Epithelial cell of esophagus (primary cell): Measurements from ENCODE around the gene MYORG.
"Not testable (repeated sequence)": the region's sequence is repeated elsewhere in the genome, so short reads cannot be mapped to it uniquely, and the experiment has no call there.

Experiments used
- DNase-seq: peaks from one replicate; pipeline ENCODE4 v3.0.0; 2010; ENCODE audit warnings: low read depth
- H3K4me3 ChIP-seq: 2 replicates; pipeline ENCODE4 v1.5.1; 2011; ENCODE audit warnings: mild to moderate bottlenecking, low read length, control low read depth
- CTCF ChIP-seq: IDR thresholded peaks from 2 replicates; pipeline ENCODE4 v1.5.1; 2011; ENCODE audit warnings: low read depth, mild to moderate bottlenecking, low read length, control low read depth, inconsistent platforms; ENCODE audit not compliant: insufficient read depth; ENCODE audit errors: missing control alignments

MYORG gene

GRCh38 chr9:34369636-34370035, 7.1 kb downstream of the MYORG start:
- DNase-seq = no peak
- TF ChIP-seq CTCF = no peak
- H3K4me3 ChIP-seq = no peak overlapping the region

DNA sequence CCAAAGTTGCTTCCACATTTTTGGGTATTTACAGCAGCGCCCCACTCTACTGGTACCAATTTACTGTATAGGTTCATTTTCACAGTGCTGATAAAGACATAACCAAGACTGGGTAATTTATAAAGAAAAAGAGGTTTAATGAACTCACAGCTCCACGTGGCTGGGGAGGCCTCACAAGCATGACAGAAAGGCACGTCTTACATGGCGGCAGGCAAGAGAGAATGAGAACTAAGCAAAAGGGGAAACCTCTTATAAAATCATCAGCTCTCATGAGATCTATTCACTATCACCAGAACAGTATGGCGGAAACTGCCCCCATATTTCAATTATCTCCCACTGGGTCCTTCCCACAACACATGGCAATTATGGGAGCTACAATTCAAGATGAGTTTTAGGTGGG, 7.9 kb downstream of the MYORG start:
- H3K4me3 ChIP-seq = not testable (repeated sequence)

GRCh38 chr9:34367751-34368410, 8.8 kb downstream of the MYORG start:
- DNase-seq, H3K4me3 ChIP-seq: not testable (repeated sequence)

More for the DNA sequence above, 7.9 kb downstream of the MYORG start:
- DNase-seq = not testable (repeated sequence)

- no peak for DNase-seq
- no peak overlapping the region for H3K4me3 ChIP-seq
- no peak for TF ChIP-seq CTCF
Measured at GRCh38 chr9:34366365-34366764, 10.3 kb downstream of the MYORG start.

GRCh38 chr9:34365282-34365681, 11.4 kb downstream of the MYORG start:
- no peak for TF ChIP-seq CTCF
- H3K4me3 ChIP-seq = no peak overlapping the region
- DNase-seq = no peak

- TF ChIP-seq CTCF = no peak
- H3K4me3 ChIP-seq = no peak overlapping the region
- DNase-seq = no peak
Measured at GRCh38 chr9:34363619-34364351, 12.9 kb downstream of the MYORG start.

DNA sequence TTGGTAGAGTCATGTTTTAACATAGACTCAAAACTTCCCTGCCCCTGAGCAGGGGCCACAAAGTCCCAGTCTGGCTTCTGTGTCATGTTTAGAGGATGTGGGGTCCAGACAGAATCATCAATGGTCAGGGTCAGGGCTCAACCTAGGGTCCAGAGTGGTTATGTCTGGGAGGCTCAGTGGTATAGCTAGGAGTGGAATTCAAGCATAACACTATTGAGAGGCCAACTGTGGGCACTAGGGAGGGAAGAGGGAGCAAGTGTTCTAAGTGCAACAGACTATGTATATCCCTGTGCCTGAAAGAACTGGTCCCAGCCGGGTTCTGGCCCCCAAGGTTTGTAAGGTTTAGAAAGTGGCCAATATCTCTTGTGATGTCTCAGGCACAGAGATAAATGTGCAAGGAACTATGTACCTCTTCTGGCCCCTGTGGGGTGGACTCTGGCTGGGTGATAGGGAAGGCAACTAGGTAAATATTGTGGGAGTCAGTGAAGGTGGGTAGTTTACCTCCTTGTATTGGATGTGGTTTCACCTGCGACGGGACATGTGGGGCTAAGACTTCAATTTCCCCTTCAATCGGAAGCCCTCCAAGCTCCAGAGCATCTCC, 14.0 kb downstream of the MYORG start:
- DNase-seq = no peak
- no peak overlapping the region for H3K4me3 ChIP-seq
- no peak for TF ChIP-seq CTCF

- not testable (repeated sequence) for H3K4me3 ChIP-seq, DNase-seq
Measured at GRCh38 chr9:34352957-34353356, 23.7 kb downstream of the MYORG start.

GRCh38 chr9:34352122-34352652, 24.5 kb downstream of the MYORG start:
- not testable (repeated sequence) for H3K4me3 ChIP-seq, DNase-seq
